Measurements from ENCODE around the gene PSMC5.

- no peak for TF ChIP-seq CTCF (IDR thresholded peaks at IDR 0.05; ENCODE audit: insufficient read depth, low read depth, low read length)
- no peak for TF ChIP-seq EZH2 (IDR thresholded peaks at IDR 0.05; ENCODE audit: insufficient read depth, low read length)
Observed at GRCh38 chr17:63792055-63792729, 35.0 kb upstream of the PSMC5 start.
